Stomach (tissue), 9 donors: Measurements from ENCODE around the gene LARP1. TPM values are rescaled to one million over a fixed set of nuclear protein-coding genes. Genes with fewer than 3 reads are reported as not detected.
A peak's percentile ranks its signal among the peaks of the same experiment; 100 is the strongest.
"Not testable (repeated sequence)": the region's sequence is repeated elsewhere in the genome, so short reads cannot be mapped to it uniquely, and the experiment has no call there.

ENCODE experiments used
- DNase-seq, 2 donors: peaks; one replicate each; pipeline versions ENCODE4 v3.0.0 to v3.0.0-alpha.2; 2013 to 2019
- H3K27ac ChIP-seq, 5 donors: fragments of 200-600 bp in 4 of 5; sonication (generic) in 4 of 5; one replicate each; pipeline ENCODE4 v1.5.1; 2013 to 2019; ENCODE audit warnings: mild to moderate bottlenecking in 1 of 5, moderate library complexity in 1 of 5
- H3K27me3 ChIP-seq, 3 donors: fragments of 200-600 bp; sonication (generic); one replicate each; pipeline ENCODE4 v1.5.1; 2017 to 2019; ENCODE audit warnings: mixed run types in 1 of 3
- H3K36me3 ChIP-seq, 4 donors: fragments of 200-600 bp; sonication (generic); 1 replicate in 3 of 4; 2 replicates in 1 of 4; pipeline ENCODE4 v1.5.1; 2016 to 2019
- H3K4me1 ChIP-seq, 4 donors: fragments of 200-600 bp; sonication (generic); one replicate each; pipeline ENCODE4 v1.5.1; 2016 to 2019
- H3K4me3 ChIP-seq, 4 donors: fragments of 200-600 bp; sonication (generic) in 3 of 4; one replicate each; pipeline ENCODE4 v1.5.1; 2016 to 2019; ENCODE audit warnings: mild to moderate bottlenecking in 1 of 4
- H3K9me3 ChIP-seq, 4 donors: fragments of 200-600 bp; sonication (generic); one replicate each; pipeline ENCODE4 v1.5.1; 2016 to 2019
- CTCF ChIP-seq, 7 experiments: fragments of 450-650 bp in 4 of 7; fragments of 200-600 bp in 3 of 7; sonication (generic) in 3 of 7; IDR thresholded peaks; one replicate each; pipeline ENCODE4 v1.5.1; 2016 to 2019; ENCODE audit warnings: antibody characterized with exemption in 7 of 7, control low read depth in 2 of 7, mild to moderate bottlenecking in 1 of 7
- EP300 ChIP-seq: sonication (generic); formaldehyde crosslinking; IDR thresholded peaks from one replicate; pipeline ENCODE4 v1.6.1; 2017; ENCODE audit warnings: antibody characterized with exemption
- POLR2A ChIP-seq, 4 donors: fragments of 450-650 bp; IDR thresholded peaks; one replicate each; pipeline ENCODE4 v1.6.1; 2016; ENCODE audit warnings: antibody characterized with exemption in 4 of 4, control low read depth in 2 of 4, mild to moderate bottlenecking in 1 of 4, moderate library complexity in 1 of 4
- POLR2AphosphoS5 ChIP-seq, 3 donors: sonication (generic); formaldehyde crosslinking; IDR thresholded peaks; one replicate each; pipeline ENCODE4 v1.6.1; 2016; ENCODE audit warnings: antibody characterized with exemption in 3 of 3
- WGBS, 5 donors: extraction: QIAGEN DNeasy Blood & Tissue Kit in 3 of 5; methylation state at CpG; one replicate each; pipeline versions ENCODE4 v1.1.5 to v1.1.7; 2013 to 2018; 5-methylcytosine and 5-hydroxymethylcytosine counted together
- intact Hi-C: fragments of 100-400 bp; cut with DNase I; formaldehyde crosslinking; loops from one replicate; pipeline ENCODE4 v1.15.1; 2023; ENCODE audit warnings: low total_unique reads
- polyA plus RNA-seq, 3 donors: library from polyadenylated mRNA; stranded (reverse); fragments of 200-250 nt; gene quantifications; one replicate each; pipeline ENCODE4 v1.2.3, GENCODE V29; 2013
- total RNA-seq, 5 donors: library from RNA; depleted of rRNA; stranded (reverse); fragments of >200 nt; gene quantifications; one replicate each; pipeline versions ENCODE4 v1.1.0 to v1.2.3, GENCODE V29; 2014 to 2016
- donor health status: healthy with polysubstance abuse.
- donor health status: Bipolar disorder and iron deficiency.
- donor health status: healthy.

The LARP1 gene
- total and polyA plus RNA-seq, 8 donors, result 15.0 to 211 (median 83.7) TPM

- 78 to 93% (median 89%) methylated on average over 7 of the region's 7 CpGs for WGBS, 5 donors
- peak overlapping the region in 1 of 5 donors; percentile 26 for H3K27ac ChIP-seq
- no peaks in the 10 kb centered on the region for H3K27me3 ChIP-seq
- TF ChIP-seq EP300 (no peak), POLR2A (IDR thresholded peaks at IDR 0.05) (no peak), POLR2AphosphoS5 (IDR thresholded peaks at IDR 0.05) (no peak), CTCF (IDR thresholded peaks at IDR 0.05) (no peak)
- H3K36me3 ChIP-seq, result peaks cover 8 to 66% (median 62%) of the 10 kb centered on the region in 4 donors
- no peak for DNase-seq
- intact Hi-C loops, result no loop called here
- no peaks in the 10 kb centered on the region for H3K9me3 ChIP-seq
- H3K4me3 ChIP-seq, result no peak overlapping the region
- peaks cover 9 to 27% (median 16%) of the 10 kb centered on the region in 4 donors for H3K4me1 ChIP-seq
Measured at GRCh38 chr5:154830219-154830595, 75.0 kb downstream of the LARP1 start.

GRCh38 chr5:154830596-154830995 lies 75.4 kb downstream of the LARP1 start:
- TF ChIP-seq POLR2A (IDR thresholded peaks at IDR 0.05), result no peak
- no peak for TF ChIP-seq EP300
- no peak for TF ChIP-seq POLR2AphosphoS5 (IDR thresholded peaks at IDR 0.05)
- TF ChIP-seq CTCF (IDR thresholded peaks at IDR 0.05), result no peak
- peaks cover 13 to 31% (median 20%) of the 10 kb centered on the region in 4 donors for H3K4me1 ChIP-seq

GRCh38 chr5:154831451-154831850 lies 76.3 kb downstream of the LARP1 start:
- intact Hi-C loops, result no loop called here
- no peak for DNase-seq
- Histone ChIP-seq H3K27me3 (no peaks in the 10 kb centered on the region), H3K27ac (no peak overlapping the region), H3K4me3 (no peak overlapping the region), H3K36me3 (peaks cover 8 to 58% (median 56%) of the 10 kb centered on the region in 4 donors), H3K4me1 (peaks cover 14 to 37% (median 21%) of the 10 kb centered on the region in 4 donors), H3K9me3 (no peaks in the 10 kb centered on the region)
- TF ChIP-seq POLR2AphosphoS5 (IDR thresholded peaks at IDR 0.05) (no peak), EP300 (no peak)
- WGBS, 5 donors, result 88 to 93% (median 90%) methylated on average over 7 of the region's 7 CpGs

More at GRCh38 chr5:154830596-154830995, 75.4 kb downstream of the LARP1 start:
- H3K27me3 ChIP-seq, result no peaks in the 10 kb centered on the region
- no peak for DNase-seq
- peaks cover 8 to 64% (median 62%) of the 10 kb centered on the region in 4 donors for H3K36me3 ChIP-seq
- no peaks in the 10 kb centered on the region for H3K9me3 ChIP-seq
- WGBS, 5 donors, result 92 to 95% (median 92%) methylated on average over 4 of the region's 4 CpGs
- H3K4me3 ChIP-seq, result no peak overlapping the region
- intact Hi-C loops, result no loop called here
- H3K27ac ChIP-seq, result peak overlapping the region in 1 of 5 donors; percentile 26

GRCh38 chr5:154832804-154833203 lies 77.6 kb downstream of the LARP1 start:
- intact Hi-C loops, DNase-seq, H3K27ac ChIP-seq, H3K9me3 ChIP-seq, H3K4me3 ChIP-seq, H3K27me3 ChIP-seq: not testable (repeated sequence)
- WGBS, 5 donors, result 94 to 100% (median 98%) methylated on average over 3 of the region's 3 CpGs
- Histone ChIP-seq H3K4me1 (peaks cover 17 to 46% (median 25%) of the 10 kb centered on the region in 4 donors), H3K36me3 (peaks cover 8 to 59% (median 54%) of the 10 kb centered on the region in 4 donors)

GRCh38 chr5:154834053-154834452 lies 78.9 kb downstream of the LARP1 start:
- Histone ChIP-seq H3K27ac (peak overlapping the region in 2 of 5 donors; percentile 55 to 75), H3K27me3 (no peaks in the 10 kb centered on the region), H3K36me3 (peaks cover 8 to 58% (median 49%) of the 10 kb centered on the region in 4 donors), H3K4me1 (peaks cover 17 to 41% (median 27%) of the 10 kb centered on the region in 4 donors), H3K9me3 (no peaks in the 10 kb centered on the region), H3K4me3 (no peak overlapping the region)
- no peak for DNase-seq
- intact Hi-C loops, result no loop called here
- TF ChIP-seq EP300, result no peak
- no peak for TF ChIP-seq POLR2A (IDR thresholded peaks at IDR 0.05)
- no peak for TF ChIP-seq POLR2AphosphoS5 (IDR thresholded peaks at IDR 0.05)
- no peak for TF ChIP-seq CTCF (IDR thresholded peaks at IDR 0.05)
- 39 to 70% (median 54%) methylated on average over 1 of the region's 1 CpG for WGBS, 5 donors

GRCh38 chr5:154835701-154836052 lies 80.5 kb downstream of the LARP1 start:
- Histone ChIP-seq H3K27ac (peak overlapping the region in 4 of 5 donors; percentile 55 to 78 (median 68)), H3K4me1 (peaks cover 12 to 33% (median 24%) of the 10 kb centered on the region in 4 donors), H3K36me3 (peaks cover 3 to 45% (median 34%) of the 10 kb centered on the region in 4 donors)
- WGBS, 5 donors, result 54 to 76% (median 69%) methylated on average over 9 of the region's 9 CpGs
- H3K27me3 ChIP-seq, H3K4me3 ChIP-seq, DNase-seq, intact Hi-C loops, H3K9me3 ChIP-seq: not testable (repeated sequence)
